HEK293 (cell line): Measurements from ENCODE around the gene PRR19.
A peak's percentile ranks its signal among the peaks of the same experiment; 100 is the strongest.

ENCODE experiments used
- ELK4 ChIP-seq: IDR thresholded peaks from 2 replicates; pipeline ENCODE4 v1.6.1; 2011; ENCODE audit warnings: mild to moderate bottlenecking, low read depth, low read length, borderline replicate concordance
- GLI4 ChIP-seq: fragments of 450-650 bp; formaldehyde crosslinking; IDR thresholded peaks from 2 replicates; pipeline ENCODE4 v1.5.1; 2016; ENCODE audit warnings: missing biosample characterization, missing genetic modification characterization
- HOXC10 ChIP-seq: sonication (generic); formaldehyde crosslinking; IDR thresholded peaks from 2 replicates; pipeline ENCODE4 v1.8.1; 2023; ENCODE audit warnings: mild to moderate bottlenecking, missing genetic modification reagents
- KLF9 ChIP-seq: fragments of 450-650 bp; formaldehyde crosslinking; IDR thresholded peaks from 2 replicates; pipeline ENCODE4 v1.5.1; 2016; ENCODE audit warnings: missing biosample characterization, missing genetic modification characterization, low read depth
- PRDM10 ChIP-seq: fragments of 450-650 bp; formaldehyde crosslinking; IDR thresholded peaks from 2 replicates; pipeline ENCODE4 v1.5.1; 2016; ENCODE audit warnings: missing biosample characterization, missing genetic modification characterization
- SCRT1 ChIP-seq: fragments of 450-650 bp; formaldehyde crosslinking; IDR thresholded peaks from 2 replicates; pipeline ENCODE4 v1.5.1; 2016; ENCODE audit warnings: missing biosample characterization, missing genetic modification characterization, borderline replicate concordance
- SP7 ChIP-seq: fragments of 450-650 bp; formaldehyde crosslinking; IDR thresholded peaks from 2 replicates; pipeline ENCODE4 v1.5.1; 2016; ENCODE audit warnings: missing biosample characterization, missing genetic modification characterization
- TSHZ1 ChIP-seq: fragments of 450-650 bp; formaldehyde crosslinking; IDR thresholded peaks from 2 replicates; pipeline ENCODE4 v1.5.1; 2016; ENCODE audit warnings: missing biosample characterization, missing genetic modification characterization, borderline replicate concordance
- ZBTB20 ChIP-seq: fragments of 450-650 bp; formaldehyde crosslinking; IDR thresholded peaks from 2 replicates; pipeline ENCODE4 v1.5.1; 2016; ENCODE audit warnings: missing biosample characterization, missing genetic modification characterization
- ZEB2 ChIP-seq: fragments of 450-650 bp; formaldehyde crosslinking; IDR thresholded peaks from 2 replicates; pipeline ENCODE4 v1.5.1; 2016; ENCODE audit warnings: missing biosample characterization, missing genetic modification characterization
- ZFP37 ChIP-seq: fragments of 450-650 bp; formaldehyde crosslinking; IDR thresholded peaks from 2 replicates; pipeline ENCODE4 v1.5.1; 2016; ENCODE audit warnings: missing biosample characterization, missing genetic modification characterization
- ZNF148 ChIP-seq: fragments of 450-650 bp; formaldehyde crosslinking; IDR thresholded peaks from 2 replicates; pipeline ENCODE4 v1.5.0; 2017; ENCODE audit warnings: missing biosample characterization, missing genetic modification characterization, borderline replicate concordance
- ZNF169 ChIP-seq: fragments of 450-650 bp; formaldehyde crosslinking; IDR thresholded peaks from 2 replicates; pipeline ENCODE4 v1.5.1; 2016; ENCODE audit warnings: missing biosample characterization, missing genetic modification characterization
- ZNF214 ChIP-seq: fragments of 450-650 bp; formaldehyde crosslinking; IDR thresholded peaks from 2 replicates; pipeline ENCODE4 v1.5.1; 2017; ENCODE audit warnings: missing biosample characterization, mild to moderate bottlenecking, missing genetic modification characterization, borderline replicate concordance
- ZNF223 ChIP-seq: fragments of 450-650 bp; formaldehyde crosslinking; IDR thresholded peaks from 2 replicates; pipeline ENCODE4 v1.5.1; 2016; ENCODE audit warnings: missing biosample characterization, missing genetic modification characterization
- ZNF24 ChIP-seq: fragments of 450-650 bp; formaldehyde crosslinking; IDR thresholded peaks from 2 replicates; pipeline ENCODE4 v1.5.1; 2016; ENCODE audit warnings: missing biosample characterization, missing genetic modification characterization
- ZNF292 ChIP-seq: fragments of 450-650 bp; formaldehyde crosslinking; IDR thresholded peaks from 2 replicates; pipeline ENCODE4 v1.5.1; 2016; ENCODE audit warnings: low read depth, missing biosample characterization, missing genetic modification characterization, borderline replicate concordance
- ZNF302 ChIP-seq: fragments of 450-650 bp; formaldehyde crosslinking; IDR thresholded peaks from 2 replicates; pipeline ENCODE4 v1.5.1; 2016; ENCODE audit warnings: missing biosample characterization, missing genetic modification characterization, low read depth
- ZNF501 ChIP-seq: fragments of 450-650 bp; formaldehyde crosslinking; IDR thresholded peaks from 2 replicates; pipeline ENCODE4 v1.5.1; 2016; ENCODE audit warnings: missing biosample characterization, missing genetic modification characterization
- ZNF645 ChIP-seq: fragments of 450-650 bp; formaldehyde crosslinking; IDR thresholded peaks from 2 replicates; pipeline ENCODE4; 2016; ENCODE audit warnings: missing biosample characterization, missing genetic modification characterization
- ZNF677 ChIP-seq: fragments of 450-650 bp; IDR thresholded peaks from 2 replicates; pipeline ENCODE4 v1.5.0; 2018; ENCODE audit warnings: missing biosample characterization, mild to moderate bottlenecking, missing genetic modification characterization, moderate library complexity
- ZNF692 ChIP-seq: fragments of 450-650 bp; formaldehyde crosslinking; IDR thresholded peaks from 2 replicates; pipeline ENCODE4 v1.5.1; 2016; ENCODE audit warnings: missing biosample characterization, missing genetic modification characterization
- ZNF830 ChIP-seq: fragments of 450-650 bp; IDR thresholded peaks from 2 replicates; pipeline ENCODE4 v1.5.0; 2018; ENCODE audit warnings: missing biosample characterization, missing genetic modification characterization, low read depth, mild to moderate bottlenecking, moderate library complexity
- ZNF843 ChIP-seq: fragments of 450-650 bp; formaldehyde crosslinking; IDR thresholded peaks from 2 replicates; pipeline ENCODE4 v1.5.1; 2016; ENCODE audit warnings: missing biosample characterization, missing genetic modification characterization
- ZSCAN16 ChIP-seq: fragments of 450-650 bp; formaldehyde crosslinking; IDR thresholded peaks from 2 replicates; pipeline ENCODE4 v1.5.1; 2016; ENCODE audit warnings: missing biosample characterization, missing genetic modification characterization

PRR19 gene

GRCh38 chr19:42254850-42255765 lies 46.8 kb upstream of the PRR19 start, which contains the start of gene ERF (continued):
- no peak for TF ChIP-seq ZEB2 (tag by site-specific recombination)
- peak; percentile 82 for TF ChIP-seq KLF9 (tag by site-specific recombination)
- TF ChIP-seq SP7 (tag by site-specific recombination), result no peak
- no peak for TF ChIP-seq ZNF148 (tag by site-specific recombination)
- TF ChIP-seq GLI4 (tag by site-specific recombination), result no peak
- TF ChIP-seq ZNF843 (tag by site-specific recombination), result no peak; the same call in 1 of the 2 replicates
- TF ChIP-seq ZSCAN16 (tag by site-specific recombination), result no peak
- peak; percentile 10; the same call in 1 of the 2 replicates for TF ChIP-seq ZFP37 (tag by site-specific recombination)
- no peak for TF ChIP-seq ZNF223 (tag by site-specific recombination)
- TF ChIP-seq TSHZ1, result no peak
- no peak for TF ChIP-seq ZNF292 (tag by site-specific recombination)
- TF ChIP-seq ZNF645, result no peak
- TF ChIP-seq ZNF692 (tag by site-specific recombination), result peak; percentile 22; the same call in 1 of the 2 replicates
- no peak for TF ChIP-seq ZNF24 (tag by site-specific recombination)
- no peak for TF ChIP-seq ZNF830 (tag by site-specific recombination)
- TF ChIP-seq ZNF501, result no peak
- peak; percentile 98; the same call in 1 of the 2 replicates for TF ChIP-seq PRDM10 (tag by site-specific recombination)
- TF ChIP-seq ZNF169 (tag by site-specific recombination), result no peak
- TF ChIP-seq HOXC10 (CRISPR knock-in tag), result no peak
- TF ChIP-seq ZNF302 (tag by site-specific recombination), result no peak
- no peak for TF ChIP-seq ELK4
- peak; percentile 35; the same call in 1 of the 2 replicates for TF ChIP-seq ZNF677 (tag by site-specific recombination)
- no peak for TF ChIP-seq ZNF214
- no peak for TF ChIP-seq SCRT1 (tag by site-specific recombination)
- no peak for TF ChIP-seq ZBTB20 (tag by site-specific recombination)
